Muscle layer of colon (tissue), 2 donors: ENCODE measurements around the gene SLC5A3.

Experiments
- H3K27ac ChIP-seq: one replicate; pipeline ENCODE4 v1.7.0; 2013; ENCODE audit warnings: low read depth, mild to moderate bottlenecking, low read length, moderate library complexity
- H3K27me3 ChIP-seq, 2 donors: one replicate each; pipeline ENCODE4 v1.7.0; 2013; ENCODE audit warnings: low read length in 2 of 2, mild to moderate bottlenecking in 2 of 2; ENCODE audit not compliant: insufficient read depth in 2 of 2, control insufficient read depth in 1 of 2
- H3K36me3 ChIP-seq: one replicate; pipeline ENCODE4 v1.7.0; 2013; ENCODE audit warnings: mild to moderate bottlenecking, low read length; ENCODE audit not compliant: insufficient read depth
- H3K4me1 ChIP-seq: one replicate; pipeline ENCODE4 v1.7.0; 2013; ENCODE audit warnings: mild to moderate bottlenecking, low read length; ENCODE audit not compliant: insufficient read depth
- H3K4me3 ChIP-seq, 2 donors: one replicate each; pipeline ENCODE4 v1.7.0; 2013; ENCODE audit warnings: low read length in 2 of 2, low read depth in 1 of 2, mild to moderate bottlenecking in 1 of 2, moderate library complexity in 1 of 2
- H3K9ac ChIP-seq: one replicate; pipeline ENCODE4 v1.7.0; 2013; ENCODE audit warnings: low read length
- H3K9me3 ChIP-seq: one replicate; pipeline ENCODE4 v1.7.0; 2013; ENCODE audit warnings: mild to moderate bottlenecking, low read length
- donor health status: abdominal sarcoma.
- donor health status: Adenocarcinoma of cecum.

The SLC5A3 gene

GRCh38 chr21:34085129-34085528 is 11.8 kb downstream of the SLC5A3 start:
- Histone ChIP-seq H3K4me3 (no peak overlapping the region), H3K36me3 (peaks cover 3% of the 10 kb centered on the region), H3K27ac (no peak overlapping the region), H3K9ac (no peak overlapping the region), H3K4me1 (peaks cover 53% of the 10 kb centered on the region), H3K9me3 (no peaks in the 10 kb centered on the region), H3K27me3 (no peaks in the 10 kb centered on the region)

GRCh38 chr21:34086887-34087306 is 13.5 kb downstream of the SLC5A3 start:
- H3K9ac ChIP-seq = no peak overlapping the region
- no peaks in the 10 kb centered on the region for H3K27me3 ChIP-seq
- H3K36me3 ChIP-seq = peaks cover 3% of the 10 kb centered on the region
- no peak overlapping the region for H3K4me3 ChIP-seq
- H3K4me1 ChIP-seq = peaks cover 51% of the 10 kb centered on the region
- no peak overlapping the region for H3K27ac ChIP-seq
- no peaks in the 10 kb centered on the region for H3K9me3 ChIP-seq

- Histone ChIP-seq H3K9ac (no peak overlapping the region), H3K27me3 (no peaks in the 10 kb centered on the region), H3K4me1 (peaks cover 53% of the 10 kb centered on the region), H3K4me3 (no peak overlapping the region), H3K9me3 (no peaks in the 10 kb centered on the region), H3K36me3 (no peaks in the 10 kb centered on the region), H3K27ac (no peak overlapping the region)
These were observed 15.4 kb downstream of the SLC5A3 start for GRCh38 chr21:34088752-34089151.

- Histone ChIP-seq H3K36me3 (peaks cover 11% of the 10 kb centered on the region), H3K4me3 (no peak overlapping the region), H3K27me3 (no peaks in the 10 kb centered on the region), H3K4me1 (peaks cover 47% of the 10 kb centered on the region), H3K27ac (no peak overlapping the region), H3K9ac (no peak overlapping the region), H3K9me3 (no peaks in the 10 kb centered on the region)
These were observed 17.7 kb downstream of the SLC5A3 start for GRCh38 chr21:34091032-34091431.

- Histone ChIP-seq H3K36me3 (peaks cover 14% of the 10 kb centered on the region), H3K27ac (no peak overlapping the region), H3K9me3 (no peaks in the 10 kb centered on the region), H3K9ac (no peak overlapping the region), H3K4me3 (no peak overlapping the region), H3K27me3 (no peaks in the 10 kb centered on the region), H3K4me1 (peaks cover 43% of the 10 kb centered on the region)
These were observed 18.2 kb downstream of the SLC5A3 start for GRCh38 chr21:34091607-34092006.

- Histone ChIP-seq H3K4me1 (peaks cover 40% of the 10 kb centered on the region), H3K9ac (no peak overlapping the region), H3K36me3 (peaks cover 14% of the 10 kb centered on the region), H3K4me3 (no peak overlapping the region), H3K27ac (no peak overlapping the region), H3K27me3 (no peaks in the 10 kb centered on the region), H3K9me3 (no peaks in the 10 kb centered on the region)
These were observed 19.0 kb downstream of the SLC5A3 start for GRCh38 chr21:34092262-34092921.

GRCh38 chr21:34093083-34093482 is 19.7 kb downstream of the SLC5A3 start:
- Histone ChIP-seq H3K9me3 (no peaks in the 10 kb centered on the region), H3K27ac (no peak overlapping the region), H3K4me3 (no peak overlapping the region), H3K27me3 (no peaks in the 10 kb centered on the region), H3K9ac (no peak overlapping the region), H3K36me3 (peaks cover 14% of the 10 kb centered on the region), H3K4me1 (peaks cover 47% of the 10 kb centered on the region)

GRCh38 chr21:34094949-34095348 is 21.6 kb downstream of the SLC5A3 start:
- Histone ChIP-seq H3K4me3 (no peak overlapping the region), H3K27ac (no peak overlapping the region), H3K4me1 (peaks cover 50% of the 10 kb centered on the region), H3K36me3 (peaks cover 14% of the 10 kb centered on the region), H3K27me3 (no peaks in the 10 kb centered on the region), H3K9ac (no peak overlapping the region), H3K9me3 (no peaks in the 10 kb centered on the region)

GRCh38 chr21:34097442-34097841 is 24.1 kb downstream of the SLC5A3 start:
- no peaks in the 10 kb centered on the region for H3K9me3 ChIP-seq
- no peak overlapping the region for H3K4me3 ChIP-seq
- peaks cover 54% of the 10 kb centered on the region for H3K4me1 ChIP-seq
- peaks cover 14% of the 10 kb centered on the region for H3K36me3 ChIP-seq
- no peak overlapping the region for H3K9ac ChIP-seq
- H3K27ac ChIP-seq = no peak overlapping the region
- no peaks in the 10 kb centered on the region for H3K27me3 ChIP-seq

- no peaks in the 10 kb centered on the region for H3K9me3 ChIP-seq
- H3K9ac ChIP-seq = no peak overlapping the region
- no peaks in the 10 kb centered on the region for H3K27me3 ChIP-seq
- H3K4me1 ChIP-seq = peaks cover 49% of the 10 kb centered on the region
- H3K27ac ChIP-seq = no peak overlapping the region
- no peak overlapping the region for H3K4me3 ChIP-seq
- peaks cover 10% of the 10 kb centered on the region for H3K36me3 ChIP-seq
These were observed 27.0 kb downstream of the SLC5A3 start for GRCh38 chr21:34100337-34100736.

- Histone ChIP-seq H3K4me3 (no peak overlapping the region), H3K4me1 (peaks cover 49% of the 10 kb centered on the region), H3K9ac (no peak overlapping the region), H3K27ac (no peak overlapping the region), H3K9me3 (no peaks in the 10 kb centered on the region), H3K27me3 (no peaks in the 10 kb centered on the region), H3K36me3 (peaks cover 6% of the 10 kb centered on the region)
These were observed 27.4 kb downstream of the SLC5A3 start for GRCh38 chr21:34100790-34101189.

- Histone ChIP-seq H3K36me3 (no peaks in the 10 kb centered on the region), H3K4me3 (no peak overlapping the region), H3K27ac (no peak overlapping the region), H3K27me3 (no peaks in the 10 kb centered on the region), H3K9ac (no peak overlapping the region), H3K4me1 (peaks cover 37% of the 10 kb centered on the region), H3K9me3 (no peaks in the 10 kb centered on the region)
These were observed 32.7 kb downstream of the SLC5A3 start for GRCh38 chr21:34105947-34106541.
